Skeletal muscle tissue (tissue), 4 donors: Measurements from ENCODE around the gene SH2D3C. TPM values are rescaled to one million over a fixed set of nuclear protein-coding genes. Genes with fewer than 3 reads are reported as not detected.
A peak's percentile ranks its signal among the peaks of the same experiment; 100 is the strongest.

ENCODE experiments used
- H3K27ac ChIP-seq: one replicate; pipeline ENCODE4 v1.7.0; 2013; ENCODE audit warnings: mild to moderate bottlenecking, low read depth, low read length, inconsistent platforms
- H3K27me3 ChIP-seq, 3 donors: one replicate each; pipeline ENCODE4 v1.7.0; 2013; ENCODE audit warnings: low read length in 3 of 3; ENCODE audit not compliant: control insufficient read depth in 3 of 3, insufficient read depth in 3 of 3
- H3K36me3 ChIP-seq, 3 donors: one replicate each; pipeline ENCODE4 v1.7.0; 2013; ENCODE audit warnings: low read length in 3 of 3; ENCODE audit not compliant: control insufficient read depth in 3 of 3, insufficient read depth in 3 of 3
- H3K4me1 ChIP-seq, 3 donors: one replicate each; pipeline ENCODE4 v1.7.0; 2013; ENCODE audit warnings: low read length in 3 of 3, mild to moderate bottlenecking in 3 of 3; ENCODE audit not compliant: control insufficient read depth in 3 of 3, insufficient read depth in 3 of 3
- H3K4me3 ChIP-seq, 3 donors: one replicate each; pipeline ENCODE4 v1.7.0; 2013; ENCODE audit warnings: low read length in 3 of 3
- H3K9ac ChIP-seq, 3 donors: one replicate each; pipeline ENCODE4 v1.7.0; 2013; ENCODE audit warnings: low read length in 3 of 3, mild to moderate bottlenecking in 3 of 3, moderate library complexity in 2 of 3, low read depth in 1 of 3
- H3K9me3 ChIP-seq, 3 donors: one replicate each; pipeline ENCODE4 v1.7.0; 2013; ENCODE audit warnings: low read length in 3 of 3; ENCODE audit not compliant: control insufficient read depth in 3 of 3
- total RNA-seq: library from RNA; depleted of rRNA; stranded (reverse); fragments of >200 nt; gene quantifications from one replicate; pipeline ENCODE4 v1.2.3, GENCODE V29; 2014
- donor health status: Osteomylitis.

Gene SH2D3C
- total RNA-seq, 1 donor from 2014 or later = 15.1 TPM

DNA sequence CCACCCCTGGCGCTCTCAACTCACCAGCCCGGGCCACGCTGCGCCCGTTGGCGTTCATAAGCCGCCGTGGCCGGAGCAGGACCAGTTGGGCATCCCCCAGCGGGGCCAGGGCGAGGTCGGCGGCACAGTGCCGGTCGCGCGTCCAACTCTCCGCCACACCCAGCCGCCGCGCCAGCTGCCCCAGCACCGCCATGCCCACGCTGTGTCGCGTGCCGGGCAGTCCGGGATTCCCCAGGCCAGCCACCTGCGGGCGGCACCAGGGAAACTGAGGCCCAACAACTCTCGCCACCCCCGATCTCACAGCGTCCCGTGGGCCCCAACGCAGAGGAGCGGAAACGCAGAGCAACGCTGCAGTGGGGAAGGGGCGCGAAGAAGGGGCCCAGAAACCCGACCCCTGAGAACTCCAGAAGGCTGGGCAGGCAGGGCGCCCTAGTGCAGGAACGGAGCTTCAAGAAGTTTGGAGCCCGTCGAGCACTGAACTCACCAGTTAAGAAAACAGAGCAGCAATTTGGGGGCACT lies 63.5 kb downstream of the SH2D3C start:
- Histone ChIP-seq H3K27me3 (no peaks in the 10 kb centered on the region), H3K36me3 (no peaks in the 10 kb centered on the region), H3K27ac (peak overlapping the region; percentile 87), H3K4me1 (peaks cover 11 to 20% (median 16%) of the 10 kb centered on the region in 3 donors), H3K4me3 (peak overlapping the region; percentile 89 to 93 (median 91)), H3K9ac (peak overlapping the region; percentile 84 to 90 (median 85)), H3K9me3 (no peaks in the 10 kb centered on the region)

DNA sequence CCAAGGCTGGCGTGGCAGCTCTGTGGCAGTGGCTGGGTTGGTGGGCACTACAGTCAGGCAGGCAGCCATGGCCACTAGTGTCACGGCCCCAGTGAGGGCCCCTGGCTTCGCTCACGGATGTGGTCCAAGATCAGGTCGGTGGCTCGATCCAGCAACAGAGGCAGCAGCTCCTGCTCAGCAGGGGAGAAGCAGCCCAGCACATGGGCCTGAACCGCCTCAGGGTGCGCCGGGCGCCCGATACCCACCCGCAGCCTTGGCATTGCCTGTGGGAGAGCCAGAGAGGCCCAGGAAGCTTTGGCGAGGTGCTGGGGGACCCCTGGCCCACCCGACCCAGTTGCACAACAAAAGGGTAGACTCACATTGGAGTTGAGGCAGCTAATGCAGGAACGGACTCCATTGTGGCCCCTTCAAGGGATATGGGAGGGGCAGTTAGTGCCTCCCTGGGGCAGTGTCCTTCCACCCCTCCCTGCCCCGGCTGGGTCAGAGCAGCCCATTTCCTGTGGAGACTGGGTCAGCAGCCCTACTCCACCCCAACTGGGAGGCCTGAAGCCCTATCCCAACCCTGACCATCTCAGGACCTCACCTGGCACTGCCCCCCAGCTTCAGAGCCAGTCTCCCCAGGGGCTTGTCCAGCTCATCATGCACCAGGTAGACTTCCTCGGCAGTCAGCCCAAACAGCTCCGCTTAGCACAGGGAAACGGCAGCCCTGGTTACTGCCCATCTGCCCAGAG lies 64.3 kb downstream of the SH2D3C start:
- no peak overlapping the region for H3K27ac ChIP-seq

DNA sequence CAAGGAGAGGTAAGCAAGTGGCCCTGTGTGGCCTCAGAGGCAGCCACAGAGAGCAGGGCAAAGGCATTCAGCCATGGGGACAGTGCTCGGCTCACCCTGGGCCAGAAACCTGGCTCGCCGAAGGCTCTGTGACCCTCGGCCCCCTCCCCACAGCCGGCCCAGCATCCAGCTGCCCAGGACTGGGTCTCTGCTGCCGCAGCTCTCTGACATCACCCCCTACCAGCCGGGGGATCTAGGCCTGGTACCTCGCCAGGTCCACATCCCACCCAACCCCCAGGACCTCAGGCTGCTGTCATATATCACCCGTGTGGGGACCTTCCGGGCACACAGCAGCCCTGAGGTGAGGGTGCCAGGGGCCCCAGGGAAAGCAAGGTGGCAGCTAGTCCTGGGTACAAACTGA lies 65.6 kb downstream of the SH2D3C start:
- no peak overlapping the region for H3K27ac ChIP-seq
- no peak overlapping the region for H3K9ac ChIP-seq
- no peaks in the 10 kb centered on the region for H3K27me3 ChIP-seq
- no peaks in the 10 kb centered on the region for H3K36me3 ChIP-seq
- peaks cover 11 to 20% (median 16%) of the 10 kb centered on the region in 3 donors for H3K4me1 ChIP-seq
- no peaks in the 10 kb centered on the region for H3K9me3 ChIP-seq
- no peak overlapping the region for H3K4me3 ChIP-seq

More for the DNA sequence above, 64.3 kb downstream of the SH2D3C start:
- Histone ChIP-seq H3K4me3 (peak overlapping the region; percentile 29 to 89 (median 57)), H3K4me1 (peaks cover 11 to 20% (median 16%) of the 10 kb centered on the region in 3 donors), H3K27me3 (no peaks in the 10 kb centered on the region), H3K36me3 (no peaks in the 10 kb centered on the region), H3K9ac (peak overlapping the region in 1 of 3 donors; percentile 62), H3K9me3 (no peaks in the 10 kb centered on the region)

DNA sequence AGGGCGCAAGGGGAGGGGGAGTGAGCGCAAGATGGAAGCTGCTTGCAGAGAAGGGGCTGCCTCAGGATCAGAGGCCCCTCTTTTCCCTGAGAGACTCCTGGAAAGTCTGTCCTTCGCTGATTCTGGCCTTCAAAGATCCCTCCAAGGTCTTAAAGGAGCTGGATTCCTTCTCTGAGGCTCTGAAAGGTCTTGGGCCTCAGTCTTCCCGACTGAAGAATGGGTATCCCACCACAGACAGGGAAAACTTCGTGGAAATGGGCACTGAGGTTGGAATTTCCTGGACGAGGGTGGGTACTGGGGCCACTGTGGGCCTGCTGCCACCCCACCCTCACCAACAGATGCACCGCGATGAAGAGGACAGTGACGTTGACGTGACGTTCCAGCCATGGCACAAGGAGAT lies 66.1 kb downstream of the SH2D3C start:
- Histone ChIP-seq H3K27me3 (no peaks in the 10 kb centered on the region), H3K9ac (no peak overlapping the region), H3K4me3 (no peak overlapping the region), H3K27ac (no peak overlapping the region), H3K9me3 (no peaks in the 10 kb centered on the region), H3K36me3 (no peaks in the 10 kb centered on the region), H3K4me1 (peaks cover 11 to 20% (median 16%) of the 10 kb centered on the region in 3 donors)

DNA sequence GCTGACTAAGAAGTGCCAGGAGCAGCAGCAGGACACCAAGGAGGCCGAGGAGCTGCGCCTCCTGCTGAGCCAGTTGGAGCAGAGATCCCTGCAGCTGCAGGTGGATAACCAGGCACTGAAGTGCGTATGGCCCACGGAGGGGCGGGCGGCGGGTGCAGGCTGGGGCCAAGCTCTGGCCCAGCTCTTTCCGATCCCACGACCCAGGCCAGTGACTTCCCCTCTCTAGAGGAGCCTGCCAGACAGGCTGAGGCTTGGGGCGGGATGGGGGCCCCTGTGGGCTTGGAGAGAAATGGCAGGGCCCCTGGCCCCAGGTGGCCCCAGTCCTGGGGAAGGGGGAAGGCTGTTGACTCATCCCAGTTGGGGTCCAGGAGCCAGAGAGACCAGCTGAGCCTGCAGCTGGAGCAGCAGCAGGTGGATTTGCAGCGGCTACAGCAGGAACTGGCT lies 66.6 kb downstream of the SH2D3C start:
- Histone ChIP-seq H3K4me1 (peaks cover 11 to 20% (median 16%) of the 10 kb centered on the region in 3 donors), H3K9me3 (no peaks in the 10 kb centered on the region), H3K9ac (no peak overlapping the region), H3K4me3 (no peak overlapping the region), H3K36me3 (no peaks in the 10 kb centered on the region), H3K27ac (no peak overlapping the region), H3K27me3 (no peaks in the 10 kb centered on the region)

DNA sequence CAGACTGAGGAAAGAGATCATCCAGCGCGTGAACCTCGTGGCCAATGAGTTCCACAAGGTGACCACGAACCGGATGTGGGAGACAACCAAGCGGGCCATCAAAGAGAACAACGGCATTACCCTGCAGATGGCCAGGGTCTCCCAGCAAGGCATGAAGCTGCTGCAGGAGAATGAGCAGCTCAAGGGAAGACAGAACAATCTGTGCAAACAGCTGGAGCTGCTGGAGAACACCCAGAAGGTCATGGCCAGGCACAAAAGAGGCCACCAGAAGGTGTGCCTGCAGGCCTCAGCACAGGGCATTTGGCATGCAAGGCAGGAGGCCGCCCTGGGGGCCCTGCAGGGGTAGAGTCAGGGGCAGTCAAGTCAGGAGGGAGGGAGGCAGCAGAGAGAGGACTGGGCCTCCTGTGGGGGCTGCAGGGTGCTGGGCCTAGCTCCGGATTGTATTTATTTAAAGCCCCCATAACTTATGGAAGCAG lies 67.2 kb downstream of the SH2D3C start:
- H3K27ac ChIP-seq = no peak overlapping the region
- H3K9ac ChIP-seq = no peak overlapping the region
- peaks cover 10 to 17% (median 14%) of the 10 kb centered on the region in 3 donors for H3K4me1 ChIP-seq
- H3K36me3 ChIP-seq = no peaks in the 10 kb centered on the region
- no peaks in the 10 kb centered on the region for H3K27me3 ChIP-seq
- no peaks in the 10 kb centered on the region for H3K9me3 ChIP-seq
- no peak overlapping the region for H3K4me3 ChIP-seq

DNA sequence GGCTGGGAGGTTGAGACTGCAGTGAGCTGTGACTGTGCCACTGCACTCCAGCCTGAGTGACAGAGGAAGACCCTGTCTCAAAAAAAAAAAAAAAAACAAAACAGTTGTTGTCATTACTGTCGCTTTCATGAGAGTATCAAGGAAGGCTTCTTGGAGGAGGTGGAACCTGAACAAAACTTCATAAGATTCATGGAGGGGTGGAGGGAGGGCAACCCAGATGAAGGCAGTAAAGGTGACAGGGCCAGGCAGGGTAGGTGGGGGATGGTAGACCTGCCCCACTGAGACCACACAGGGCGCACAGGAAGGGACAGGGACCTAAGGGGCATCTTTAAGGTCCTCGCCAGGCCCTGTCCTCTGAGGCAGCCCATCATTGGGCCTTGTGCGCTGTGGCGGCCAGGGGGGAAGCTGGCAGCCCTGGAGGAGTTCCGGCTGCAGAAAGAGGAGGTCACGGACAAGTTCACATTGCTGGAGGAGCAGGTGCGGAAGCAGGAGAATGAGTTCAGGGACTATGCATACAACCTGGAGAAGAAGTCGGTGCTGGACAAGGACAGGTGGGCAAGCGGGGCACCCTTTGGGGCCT lies 68.2 kb downstream of the SH2D3C start:
- Histone ChIP-seq H3K27ac (no peak overlapping the region), H3K27me3 (peaks cover 0 to 2% (median 0%) of the 10 kb centered on the region in 3 donors), H3K4me3 (no peak overlapping the region), H3K36me3 (no peaks in the 10 kb centered on the region), H3K9me3 (no peaks in the 10 kb centered on the region), H3K9ac (no peak overlapping the region), H3K4me1 (peaks cover 6 to 12% (median 9%) of the 10 kb centered on the region in 3 donors)

DNA sequence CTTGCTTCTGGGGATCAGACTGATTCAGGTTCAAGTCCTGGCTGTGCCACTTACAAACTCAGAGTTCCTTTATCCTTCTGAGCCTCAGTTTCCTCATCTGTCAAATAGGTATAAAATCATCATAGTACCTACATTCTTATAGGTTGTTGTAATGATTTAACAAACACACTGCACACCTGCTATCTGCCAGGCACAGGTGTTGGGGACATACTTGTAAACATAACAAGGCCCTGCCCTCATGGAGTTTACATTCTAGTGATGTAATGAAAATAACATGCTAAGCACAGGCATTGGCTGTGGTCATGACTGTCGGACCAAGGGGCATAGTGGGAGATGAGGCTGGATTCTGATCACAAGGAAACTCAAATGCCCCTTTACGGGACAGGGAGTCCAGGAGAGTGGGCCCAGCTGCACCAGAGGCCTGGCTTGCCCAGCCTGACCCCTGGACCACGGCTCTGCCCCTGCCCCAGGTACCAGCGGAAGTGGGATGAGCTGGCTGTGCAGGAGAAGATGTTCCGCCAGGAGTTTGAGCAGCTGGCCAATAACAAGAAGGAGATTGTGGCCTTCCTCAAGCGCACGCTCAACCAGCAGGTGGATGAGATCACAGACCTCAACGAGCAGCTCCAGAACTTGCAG lies 69.4 kb downstream of the SH2D3C start:
- no peaks in the 10 kb centered on the region for H3K9me3 ChIP-seq
- no peak overlapping the region for H3K9ac ChIP-seq
- H3K36me3 ChIP-seq = no peaks in the 10 kb centered on the region
- peaks cover 0 to 4% (median 0%) of the 10 kb centered on the region in 3 donors for H3K27me3 ChIP-seq
- H3K4me3 ChIP-seq = no peak overlapping the region
- H3K4me1 ChIP-seq = peaks cover under 1 to 2% (median under 1%) of the 10 kb centered on the region in 3 donors
- no peak overlapping the region for H3K27ac ChIP-seq

DNA sequence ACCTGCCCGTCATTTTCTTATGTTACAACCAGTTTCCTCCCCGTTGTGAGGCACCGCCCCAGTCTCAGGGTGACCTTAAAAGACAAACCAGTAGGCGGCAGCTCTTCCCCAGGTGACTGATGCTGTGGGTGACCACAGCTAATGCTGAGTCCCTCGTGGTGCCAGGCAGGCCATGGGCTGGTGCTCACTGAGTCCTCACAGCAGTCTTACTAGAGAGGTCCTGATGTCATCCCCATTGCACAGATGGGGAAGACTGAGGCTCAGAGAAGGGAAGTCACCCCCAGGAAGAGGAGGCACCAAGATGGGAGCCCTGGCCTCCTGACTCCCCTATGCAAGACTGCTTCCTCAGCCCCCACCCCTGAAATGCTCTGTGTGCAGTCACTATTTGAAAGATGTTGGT lies 70.7 kb downstream of the SH2D3C start:
- Histone ChIP-seq H3K27ac (no peak overlapping the region), H3K4me3 (no peak overlapping the region), H3K4me1 (no peaks in the 10 kb centered on the region), H3K9ac (no peak overlapping the region), H3K9me3 (no peaks in the 10 kb centered on the region), H3K27me3 (peaks cover 0 to 4% (median 0%) of the 10 kb centered on the region in 3 donors), H3K36me3 (no peaks in the 10 kb centered on the region)
